Measurements from ENCODE around the gene RNF223.

The RNF223 gene

GRCh38 chr1:1085911-1086841 lies 12.1 kb upstream of the RNF223 start:
- TF ChIP-seq ZNF70 (CRISPR knock-in tag; IDR thresholded peaks at IDR 0.05) (no peak), POU6F1 (CRISPR knock-in tag; IDR thresholded peaks at IDR 0.05; ENCODE audit: borderline replicate concordance, low read depth) (no peak), ZFP3 (CRISPR knock-in tag; IDR thresholded peaks at IDR 0.05) (no peak), ZC3H10 (CRISPR knock-in tag; IDR thresholded peaks at IDR 0.05) (no peak), CSRNP3 (CRISPR knock-in tag; IDR thresholded peaks at IDR 0.05) (no peak), CREB5 (CRISPR knock-in tag; IDR thresholded peaks at IDR 0.05; ENCODE audit: low read depth) (no peak), ZNF8 (CRISPR knock-in tag; IDR thresholded peaks at IDR 0.05) (no peak), OSR1 (CRISPR knock-in tag; IDR thresholded peaks at IDR 0.05) (no peak), ESRRG (CRISPR knock-in tag; IDR thresholded peaks at IDR 0.05) (no peak), TCF4 (CRISPR knock-in tag; IDR thresholded peaks at IDR 0.05; ENCODE audit: borderline replicate concordance) (no peak), TSHZ2 (CRISPR knock-in tag; IDR thresholded peaks at IDR 0.05) (no peak), ZFP30 (CRISPR knock-in tag; IDR thresholded peaks at IDR 0.05) (no peak), ISL1 (CRISPR knock-in tag; IDR thresholded peaks at IDR 0.05) (no peak), PPARA (CRISPR knock-in tag; IDR thresholded peaks at IDR 0.05; ENCODE audit: borderline replicate concordance) (no peak), BACH2 (CRISPR knock-in tag; IDR thresholded peaks at IDR 0.05; ENCODE audit: borderline replicate concordance) (no peak), PATZ1 (CRISPR knock-in tag; IDR thresholded peaks at IDR 0.05; ENCODE audit: borderline replicate concordance) (no peak), CSDC2 (CRISPR knock-in tag; IDR thresholded peaks at IDR 0.05) (no peak), RARB (CRISPR knock-in tag; IDR thresholded peaks at IDR 0.05) (no peak), GLIS3 (CRISPR knock-in tag; IDR thresholded peaks at IDR 0.05) (no peak), TOX (CRISPR knock-in tag; IDR thresholded peaks at IDR 0.05; ENCODE audit: borderline replicate concordance) (no peak)
- ATAC-seq: no peak

GRCh38 chr1:1085171-1085841 lies 11.2 kb upstream of the RNF223 start:
- no peak for ATAC-seq
- TF ChIP-seq ZFP3 (CRISPR knock-in tag; IDR thresholded peaks at IDR 0.05) (no peak), ESRRG (CRISPR knock-in tag; IDR thresholded peaks at IDR 0.05) (no peak), ZC3H10 (CRISPR knock-in tag; IDR thresholded peaks at IDR 0.05) (no peak), CSDC2 (CRISPR knock-in tag; IDR thresholded peaks at IDR 0.05) (no peak)

Measured in SK-N-SH treated with all-trans-retinoic acid at 6 μM for 48 hours (cell line).